Putamen (tissue), 1 donor: ENCODE measurements around the gene TCAF1.
A peak's percentile ranks its signal among the peaks of the same experiment; 100 is the strongest.
"Not testable (repeated sequence)": the region's sequence is repeated elsewhere in the genome, so short reads cannot be mapped to it uniquely, and the experiment has no call there.

Experiments used
- DNase-seq: peaks from one replicate; pipeline ENCODE4 v3.0.0-alpha.2; 2016; ENCODE audit warnings: low spot score

Gene TCAF1

DNA sequence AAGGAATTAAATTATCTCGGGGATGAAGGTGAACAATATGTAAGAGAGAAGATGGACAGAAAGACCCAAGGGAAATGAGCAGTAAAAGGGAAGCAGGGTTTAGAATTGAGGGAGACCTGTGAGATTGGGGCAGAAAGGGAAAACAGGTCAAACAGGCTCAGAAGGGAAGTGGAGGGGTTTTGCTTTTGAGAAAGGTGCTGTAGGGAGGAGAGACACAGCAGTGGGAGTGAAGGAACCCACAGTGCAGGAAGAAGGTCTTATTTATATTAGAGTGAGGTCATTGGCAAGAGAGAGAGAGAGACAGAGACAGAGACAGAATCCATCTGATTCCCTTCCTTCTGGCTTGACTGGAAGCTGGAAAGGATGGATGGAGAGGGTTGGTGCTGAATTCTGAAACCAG is 3.5 kb upstream of the TCAF1 start:
- no peak for DNase-seq

DNA sequence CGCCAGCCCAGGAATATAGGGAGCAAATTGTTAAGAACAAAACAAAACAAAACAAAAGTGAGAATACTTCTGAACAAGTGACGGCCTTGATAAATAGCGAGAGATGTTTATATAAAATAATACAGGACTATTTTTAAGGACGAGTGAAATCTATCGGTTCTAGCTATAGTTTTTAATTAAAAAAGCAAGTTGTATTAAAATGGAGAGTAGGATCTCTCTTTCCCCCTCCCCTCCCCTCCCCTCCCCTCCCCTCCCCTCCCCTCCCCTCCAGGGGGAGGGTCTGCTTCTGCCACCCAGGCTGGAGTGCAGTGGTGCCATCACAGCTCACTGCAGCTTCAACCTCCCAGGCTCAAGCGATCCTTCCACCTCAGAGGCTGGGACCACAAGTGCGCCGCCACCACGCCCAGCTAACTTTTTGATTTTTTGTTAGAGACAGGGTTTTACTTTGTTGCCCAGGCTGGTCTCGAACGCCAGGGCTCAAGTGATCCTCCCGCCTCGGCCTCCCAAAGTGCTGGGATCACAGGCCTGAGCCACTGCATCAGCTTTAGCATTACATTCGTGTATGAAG is 440 bp upstream of the TCAF1 start:
- DNase-seq, result no peak

DNA sequence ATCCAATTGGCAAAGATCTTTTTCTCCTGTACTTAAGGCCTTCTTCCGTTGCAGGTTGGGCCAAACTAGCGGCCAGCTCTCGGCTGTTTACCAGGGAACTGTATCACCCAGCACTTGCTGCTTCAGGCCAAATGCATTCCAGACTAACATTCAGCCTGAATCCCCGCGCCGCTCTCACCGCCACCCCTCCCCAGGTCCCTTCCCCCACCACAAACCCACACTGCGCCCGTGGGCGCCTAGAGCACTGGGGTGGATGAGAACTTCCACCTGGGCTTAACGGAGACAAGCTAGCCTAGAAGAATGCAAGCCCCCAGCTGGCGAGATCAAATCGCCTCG is 676 bp downstream of the TCAF1 start:
- no peak for DNase-seq

DNA sequence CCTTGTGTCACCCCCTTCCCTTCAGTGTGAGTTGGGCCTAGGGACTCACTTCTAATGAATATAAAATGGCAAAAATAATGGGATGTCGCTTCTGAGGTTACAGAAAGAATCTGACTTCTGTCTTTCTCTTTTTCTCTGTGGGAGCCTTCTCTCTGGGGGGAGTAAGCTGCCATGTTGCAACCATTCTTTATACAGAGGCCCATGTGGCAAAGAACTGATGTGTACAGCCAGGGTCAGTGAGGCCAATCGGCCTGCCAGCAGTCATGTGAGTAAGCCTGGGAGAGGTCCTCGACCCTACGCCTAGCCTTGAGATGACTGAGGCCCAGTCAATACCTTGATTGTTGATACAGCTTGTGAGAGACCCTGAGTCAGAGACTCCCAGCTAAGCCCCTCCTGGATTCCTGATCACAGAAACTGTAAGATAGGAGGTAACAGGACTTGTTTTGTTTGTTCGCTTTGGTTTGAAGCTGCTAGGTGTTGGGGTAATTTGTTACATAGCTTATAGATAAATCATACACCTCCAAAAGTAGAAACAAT is 1.7 kb downstream of the TCAF1 start:
- no peak for DNase-seq

DNA sequence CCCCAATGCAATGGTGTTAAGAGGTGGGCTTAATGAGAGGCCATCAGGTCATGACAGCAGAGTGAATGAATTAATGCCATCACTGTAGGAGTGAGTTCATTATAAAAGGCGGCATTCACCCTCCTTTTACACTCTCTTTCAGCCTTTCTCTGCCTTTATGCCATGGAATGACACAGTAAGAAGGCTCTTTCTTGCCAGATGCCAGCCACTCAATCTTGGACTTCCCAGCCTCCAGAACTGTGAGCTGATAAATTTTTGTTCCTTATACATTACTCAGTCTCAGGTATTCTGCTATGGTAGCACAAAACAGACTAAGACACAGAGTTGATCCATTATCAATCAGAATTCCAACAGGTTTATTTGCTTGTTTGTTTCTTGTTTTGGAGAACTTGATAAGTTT is 3.2 kb downstream of the TCAF1 start:
- DNase-seq, result no peak

DNA sequence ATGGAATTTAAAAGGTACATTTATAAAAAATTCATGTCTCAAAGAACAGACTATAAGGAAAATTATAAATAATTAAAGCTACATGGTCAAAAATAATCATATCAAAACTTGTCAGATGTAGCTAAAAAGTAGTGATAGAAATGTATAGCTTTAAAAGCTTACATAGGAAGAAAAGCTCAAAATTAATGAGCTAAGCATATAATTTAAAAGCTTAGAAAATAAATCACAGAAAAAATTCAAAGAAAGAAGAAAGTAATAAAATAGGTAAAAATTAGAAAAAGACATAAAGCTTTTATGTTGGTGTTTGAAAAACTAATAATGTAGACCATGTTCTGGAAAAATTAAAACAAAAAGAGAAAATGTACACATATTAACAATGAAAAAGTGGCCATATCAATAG is 5.3 kb downstream of the TCAF1 start:
- no peak for DNase-seq

DNA sequence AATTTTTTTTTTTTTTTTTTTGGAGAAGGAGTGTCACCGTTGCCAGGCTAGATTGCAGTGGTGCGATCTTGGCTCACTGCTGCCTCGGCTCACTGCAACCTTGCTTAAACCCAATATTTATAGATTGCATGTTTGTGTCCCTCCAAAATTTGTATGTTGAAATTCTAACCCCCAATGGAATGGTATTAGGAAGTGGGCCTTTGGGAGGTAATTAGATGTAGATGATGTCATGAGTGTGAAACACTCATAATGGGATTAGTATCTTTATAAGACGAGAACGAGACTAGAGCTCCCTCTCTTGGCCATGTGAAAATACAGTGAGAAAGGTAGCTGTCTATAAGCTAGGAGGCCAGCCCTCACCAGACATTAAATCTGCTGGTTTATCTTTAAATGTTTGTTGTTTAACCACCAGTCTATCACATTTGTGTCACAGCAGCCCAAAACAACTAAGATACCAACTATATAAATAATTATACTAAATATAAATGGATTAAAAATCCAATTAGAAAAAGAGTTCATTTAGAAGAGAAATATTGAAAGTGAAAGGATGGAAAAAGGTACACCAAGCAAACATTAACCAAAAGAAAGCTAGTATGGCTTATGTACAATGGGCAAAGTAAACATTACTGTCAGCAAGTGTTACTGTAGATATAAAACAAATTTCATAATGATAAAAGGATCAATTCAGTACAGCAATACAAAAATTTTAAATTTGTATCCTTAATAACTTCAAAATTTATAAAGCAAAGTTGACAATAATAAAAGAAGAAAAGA is 9.3 kb downstream of the TCAF1 start:
- no peak for DNase-seq

DNA sequence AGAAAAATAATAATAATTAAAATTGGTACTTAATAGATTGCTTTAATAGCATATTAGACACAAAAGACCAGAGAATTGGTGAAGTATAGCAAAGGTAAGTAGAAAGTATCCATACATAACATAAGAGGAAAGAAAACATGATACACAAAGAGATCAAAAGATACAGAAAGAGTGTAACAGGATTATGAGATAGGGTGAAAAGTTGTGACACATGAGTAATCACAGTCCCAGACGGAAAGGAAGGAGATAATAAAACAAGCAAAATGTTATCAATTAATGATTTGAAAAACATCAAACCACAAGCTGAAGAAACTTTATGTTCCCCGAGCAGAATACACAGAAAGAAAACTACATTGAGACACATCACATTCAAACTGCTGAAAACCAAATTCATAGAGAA is 10.5 kb downstream of the TCAF1 start:
- no peak for DNase-seq

DNA sequence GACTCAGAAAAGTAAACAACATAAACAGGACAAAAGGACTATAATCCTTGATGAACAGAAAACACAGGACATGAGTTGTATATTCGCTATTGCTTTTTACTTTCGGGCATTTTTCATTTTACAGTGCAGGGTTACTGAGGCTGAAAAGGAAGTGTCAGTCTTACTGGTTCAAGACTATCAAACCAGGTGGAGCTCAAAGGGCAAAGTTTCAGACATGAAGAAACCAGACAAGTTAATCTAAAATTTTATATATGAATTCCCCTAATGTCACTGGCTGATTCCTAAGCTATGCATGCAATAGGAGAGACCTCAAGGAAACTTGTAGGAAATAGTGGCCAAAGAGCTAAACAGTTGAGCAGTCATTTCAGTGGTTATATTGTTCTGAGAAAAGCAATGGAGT is 11.4 kb downstream of the TCAF1 start:
- DNase-seq, result no peak

DNA sequence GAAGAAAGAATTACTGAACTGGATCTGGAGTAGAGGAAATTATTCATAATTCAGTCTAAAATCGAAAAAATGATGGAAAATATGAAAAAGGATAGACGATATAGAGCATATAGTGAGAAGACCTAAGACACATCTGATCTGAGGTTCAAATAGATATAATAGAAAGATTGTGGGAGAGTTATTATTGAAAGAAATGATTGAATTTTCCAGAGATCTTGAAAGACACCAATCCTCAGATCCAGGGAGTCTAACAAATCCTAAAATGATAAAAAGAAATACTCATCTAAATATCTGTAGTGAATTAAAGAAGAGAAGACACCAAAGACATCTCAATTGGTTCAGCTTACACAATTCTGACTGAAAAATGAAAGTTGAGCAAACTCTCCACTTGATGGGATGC is 12.9 kb downstream of the TCAF1 start:
- no peak for DNase-seq

DNA sequence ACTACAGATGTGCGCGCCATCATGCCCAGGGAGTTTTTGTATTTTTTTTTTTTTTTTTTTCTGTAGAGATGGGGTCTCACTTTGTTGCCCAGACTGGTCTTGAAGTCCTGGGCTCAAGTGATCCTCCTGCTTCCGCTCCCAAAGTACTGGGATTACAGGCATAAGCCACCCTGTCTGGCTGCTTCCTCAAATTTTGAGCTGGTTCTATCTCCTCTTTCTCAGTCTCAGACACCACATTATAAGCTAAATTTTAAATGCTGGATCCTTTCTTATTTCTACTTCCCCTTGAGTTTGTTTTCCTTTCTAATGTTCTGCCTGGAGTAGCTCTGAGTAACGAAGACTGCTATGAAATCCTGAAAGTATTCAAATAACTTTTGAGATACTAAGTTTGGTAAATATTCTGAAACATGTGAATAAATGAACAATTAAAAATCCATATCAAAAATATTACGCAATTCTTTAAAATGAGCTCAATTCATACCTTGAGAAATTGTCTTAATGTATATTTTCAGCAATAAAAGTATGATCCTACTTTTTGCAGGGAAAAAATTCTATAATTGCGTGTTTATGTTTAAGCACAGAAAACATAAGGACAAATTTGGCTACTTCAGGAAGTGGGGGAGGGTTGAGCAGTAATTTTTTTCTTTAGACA is 15.0 kb downstream of the TCAF1 start:
- no peak for DNase-seq

DNA sequence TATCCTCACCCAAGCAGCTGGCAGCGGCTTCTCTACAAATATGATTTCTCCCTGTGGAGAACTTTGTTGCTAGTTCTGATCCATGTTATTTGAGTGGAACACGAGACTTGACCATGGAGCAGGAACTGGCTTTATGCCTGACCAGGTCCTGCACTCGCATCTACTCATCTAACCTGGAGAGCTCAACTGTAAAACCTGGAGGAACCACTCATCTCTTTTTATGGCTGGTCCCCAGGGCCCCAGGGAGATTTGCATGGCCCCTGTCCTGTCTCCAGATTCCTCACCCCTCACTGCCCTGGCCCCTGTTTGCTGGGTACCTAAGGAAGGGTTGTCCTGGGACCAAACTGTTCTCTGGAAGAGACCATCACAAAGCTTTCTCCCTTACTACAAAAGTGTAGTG is 16.0 kb downstream of the TCAF1 start:
- DNase-seq, result no peak

DNA sequence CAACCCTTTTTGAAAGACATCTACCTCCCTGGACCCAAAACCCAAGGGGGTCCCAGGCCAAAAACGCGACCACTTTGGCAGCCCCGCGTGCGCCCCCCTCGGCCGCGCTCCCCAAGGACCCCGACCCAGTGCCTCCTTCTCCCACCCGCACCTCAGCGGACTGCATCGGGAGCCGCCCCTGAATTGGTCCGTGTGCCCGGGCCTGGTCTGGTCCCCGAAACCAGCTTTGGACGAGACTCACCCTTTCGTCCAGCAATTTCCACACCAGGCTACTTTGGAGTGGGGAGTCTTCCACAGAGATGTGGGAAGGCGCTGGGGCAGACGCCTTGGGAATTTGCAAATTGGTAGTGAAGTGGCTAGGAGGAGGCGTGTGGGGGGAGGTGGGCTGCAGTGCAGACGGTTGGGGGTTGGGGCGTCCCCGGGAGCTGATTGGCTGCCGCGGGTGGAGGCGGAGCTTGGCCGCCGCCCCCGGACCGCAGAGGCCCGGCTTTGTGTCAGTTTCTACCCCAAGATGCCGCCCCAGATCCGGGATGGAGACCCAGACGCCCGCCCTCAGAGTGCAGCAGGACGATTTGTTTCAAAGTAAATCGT is 16.9 kb downstream of the TCAF1 start:
- peak; percentile 87 for DNase-seq

DNA sequence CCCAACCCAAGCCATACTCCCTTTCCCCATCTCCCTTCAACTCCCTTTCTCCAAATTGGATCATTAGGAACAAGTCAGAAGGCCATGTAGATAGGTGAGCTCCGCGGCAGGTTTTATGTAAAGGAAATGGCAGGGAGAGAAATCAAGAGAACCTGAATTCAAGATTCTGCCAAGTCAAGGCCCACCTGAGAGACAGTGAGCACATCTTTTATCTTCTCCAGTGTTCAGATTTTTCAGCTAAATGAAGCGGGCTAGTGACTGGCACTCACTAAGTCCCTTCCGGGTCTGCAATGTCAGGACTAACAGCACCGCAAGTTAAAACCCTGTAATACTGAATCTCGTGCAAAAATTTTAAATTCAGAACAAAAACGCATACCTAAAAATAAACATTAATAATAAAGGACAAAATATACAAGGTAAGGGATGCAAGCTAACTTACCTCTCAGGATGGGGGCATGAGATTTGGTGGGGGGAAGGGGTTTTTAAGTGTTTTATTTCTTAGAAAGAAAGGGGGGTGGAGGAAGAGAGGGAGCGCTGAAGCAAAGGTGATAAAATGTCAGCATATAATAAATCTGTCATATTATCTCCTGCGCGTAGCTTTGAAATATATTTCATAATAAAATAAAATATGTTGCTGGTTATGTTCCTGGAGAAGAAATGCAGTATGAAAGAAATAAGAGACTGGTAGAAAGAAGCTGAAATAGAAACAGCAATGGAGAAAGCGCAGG is 17.6 kb downstream of the TCAF1 start:
- DNase-seq, result no peak

DNA sequence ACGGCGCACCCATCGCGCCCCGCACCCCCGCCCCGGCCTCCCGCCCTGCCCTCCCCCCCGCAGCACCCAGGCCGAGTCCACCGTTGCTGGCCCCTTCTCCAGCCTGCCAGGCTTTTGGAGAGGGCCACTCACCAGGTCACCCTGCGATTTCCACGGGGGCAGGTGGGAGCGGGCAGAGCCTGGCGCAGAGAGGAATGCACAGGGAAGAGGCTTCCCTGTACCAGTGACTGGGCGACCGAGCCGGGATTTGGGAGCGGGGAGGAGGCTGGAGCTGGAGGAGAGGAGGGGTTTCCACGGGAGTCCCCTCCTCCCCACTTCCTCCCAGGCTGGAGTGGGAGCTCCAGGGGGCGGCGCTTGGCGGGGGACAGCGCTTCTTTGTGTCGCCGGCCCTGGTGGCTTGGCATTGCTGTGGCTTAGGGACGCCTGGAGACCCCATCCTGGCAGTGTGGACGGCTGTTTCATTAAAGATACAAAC is 19.3 kb downstream of the TCAF1 start:
- DNase-seq, result peak; percentile 89

DNA sequence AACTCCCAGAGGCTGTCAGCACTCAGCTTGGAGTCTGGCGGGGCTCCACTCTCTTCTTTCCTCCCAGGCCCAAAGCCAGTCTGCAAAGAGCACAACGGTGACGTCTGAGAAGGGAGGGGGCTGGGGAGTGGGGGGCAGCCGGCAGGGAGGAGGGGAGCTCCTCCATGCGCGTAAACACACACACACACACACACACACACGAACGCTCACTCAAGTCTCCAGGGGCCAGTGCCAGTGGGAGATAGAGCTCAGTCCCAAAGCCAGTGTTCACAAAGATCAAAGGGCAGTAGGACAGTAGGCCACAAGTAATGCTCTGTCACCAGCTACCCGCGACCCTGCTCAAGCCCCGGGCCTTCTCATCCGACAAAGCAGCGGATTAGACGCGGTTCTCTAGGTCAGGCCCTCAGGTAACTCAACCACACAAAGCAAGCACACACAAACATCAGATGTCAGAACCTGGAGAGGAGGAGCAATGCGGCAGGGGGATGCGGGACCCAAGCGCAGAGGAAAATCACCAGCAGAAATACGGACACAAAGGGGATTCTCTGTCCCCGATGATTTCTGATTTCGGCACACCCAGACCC is 19.9 kb downstream of the TCAF1 start:
- DNase-seq, result peak; percentile 86

DNA sequence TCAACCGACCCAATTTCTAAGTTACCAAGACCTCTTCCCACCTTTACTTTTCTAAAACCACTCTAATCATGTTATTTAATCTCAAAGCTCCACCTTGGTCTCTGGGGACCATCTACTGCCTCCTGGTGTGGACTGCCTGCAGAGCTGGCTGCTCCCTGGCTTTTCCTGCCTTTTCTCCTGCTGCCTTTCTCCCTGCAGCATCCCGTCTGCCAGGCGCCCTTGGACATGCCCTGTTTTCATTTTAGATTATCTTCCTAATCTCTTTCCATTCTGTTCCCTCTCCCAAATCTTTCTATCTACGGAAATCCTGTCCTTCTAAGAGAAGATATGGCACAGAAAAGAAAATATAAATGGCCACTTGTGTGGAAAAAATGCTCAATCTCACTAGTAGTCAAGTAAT is 23.1 kb downstream of the TCAF1 start:
- no peak for DNase-seq

DNA sequence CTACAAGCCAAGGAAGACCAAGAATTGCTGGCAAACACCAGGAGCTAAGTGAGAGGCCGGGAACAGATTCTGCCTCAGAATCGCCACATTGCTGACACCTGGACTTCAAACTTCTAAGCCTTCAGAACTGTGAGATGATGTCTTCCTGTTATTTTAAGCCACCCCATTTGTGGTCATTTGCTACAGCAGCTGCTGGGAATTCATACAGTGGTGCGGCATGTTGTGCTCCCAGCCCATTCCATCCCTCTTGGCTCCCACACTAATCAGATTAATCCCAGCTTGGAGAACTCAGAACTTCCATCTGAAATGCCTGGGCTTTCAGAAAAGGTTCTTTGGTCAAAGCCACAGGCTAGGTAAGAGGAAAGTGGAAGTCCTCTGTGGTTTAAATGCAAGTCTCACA is 24.9 kb downstream of the TCAF1 start:
- no peak for DNase-seq

DNA sequence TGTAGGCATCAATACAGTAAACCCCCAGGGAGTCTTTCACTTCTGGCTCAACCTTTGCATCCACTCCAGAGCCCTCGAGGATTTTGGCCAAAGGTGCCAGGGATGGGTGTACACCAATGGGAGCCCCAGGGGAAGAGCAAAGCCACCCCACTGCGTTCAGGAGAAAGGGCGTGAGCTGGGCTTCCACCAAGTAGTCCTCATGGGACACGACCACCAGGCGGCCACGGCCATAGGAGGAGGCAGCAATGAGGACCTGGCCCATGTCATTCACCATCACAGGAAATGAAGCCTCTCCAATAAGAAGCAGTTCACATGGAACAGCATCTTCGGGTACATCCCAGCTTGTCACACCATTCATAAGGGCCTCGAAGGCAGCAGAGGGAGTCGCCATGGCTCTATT is 25.8 kb downstream of the TCAF1 start:
- no peak for DNase-seq

DNA sequence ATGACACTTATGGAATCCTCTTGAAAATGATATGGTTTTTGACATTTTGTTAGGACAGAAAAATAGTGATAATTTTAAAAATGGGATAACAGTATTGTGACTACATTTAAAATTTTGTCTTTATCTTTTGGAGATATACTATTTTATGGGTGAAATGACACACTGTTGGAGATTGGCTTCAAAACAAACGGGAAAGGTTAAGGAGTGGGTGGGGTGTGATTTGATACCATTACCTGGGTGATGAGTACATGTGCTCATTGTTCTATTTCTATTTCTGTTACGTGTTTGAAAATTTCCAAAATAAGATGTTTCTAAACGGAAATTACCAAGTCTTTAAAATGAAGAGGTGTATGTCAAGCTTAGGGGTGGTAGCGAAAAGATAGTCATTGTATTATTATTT is 28.7 kb downstream of the TCAF1 start:
- not testable (repeated sequence) for DNase-seq

DNA sequence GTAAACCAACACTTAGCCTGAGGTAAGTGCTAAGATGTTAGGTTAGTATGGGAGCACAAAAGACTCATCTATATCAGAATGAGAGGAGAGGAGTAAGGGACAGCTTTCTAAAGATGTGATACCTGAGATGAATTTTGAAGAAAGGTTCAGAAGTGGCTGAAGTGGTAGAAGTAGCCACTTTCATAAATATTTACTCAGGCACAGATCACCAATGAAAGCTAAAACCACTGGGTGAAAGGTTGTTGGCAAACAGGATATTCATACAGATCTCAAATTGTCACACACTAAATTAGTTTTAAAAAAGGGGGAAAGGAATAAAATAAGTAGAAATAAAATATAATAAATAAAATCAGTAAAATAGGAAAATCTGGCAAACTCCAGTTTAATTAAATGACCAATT is 30.4 kb downstream of the TCAF1 start:
- DNase-seq, result not testable (repeated sequence)

DNA sequence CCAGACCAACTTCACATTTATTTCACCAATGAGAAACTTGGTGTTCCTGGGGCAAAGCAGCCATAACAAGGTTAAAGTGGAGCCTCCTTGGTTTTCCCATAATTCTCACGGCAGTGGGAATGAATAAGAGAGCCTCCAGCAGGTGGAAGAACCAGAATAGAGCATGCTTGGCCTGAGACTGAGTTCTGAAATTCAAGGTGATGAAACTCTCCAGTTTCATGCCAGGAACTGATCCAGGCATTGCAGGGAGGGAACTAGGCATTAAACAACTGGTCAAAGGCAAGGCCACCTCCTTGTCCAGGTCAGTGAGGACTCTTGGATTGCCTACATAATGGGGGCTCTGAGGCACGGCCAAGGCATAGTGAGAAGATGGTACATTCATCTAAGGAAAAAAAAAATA is 44.0 kb downstream of the TCAF1 start:
- DNase-seq, result not testable (repeated sequence)
